OCI-LY7 (cell line): ENCODE data around the gene PPARG. TPM values are rescaled to one million over a fixed set of nuclear protein-coding genes. Genes with fewer than 3 reads are reported as not detected.
"Not testable (repeated sequence)": the region's sequence is repeated elsewhere in the genome, so short reads cannot be mapped to it uniquely, and the experiment has no call there.

ENCODE experiments used
- BruUV-seq: library from RNA; stranded (reverse); fragments of 400-500 nt; replicated peaks from 2 replicates; lab custom pipeline; 2021; lab: Mats Ljungman, UMichigan
- CTCF ChIA-PET: fragments of 300-600 bp; sonication (Branson Sonifier 250); formaldehyde crosslinking; loops from one replicate; lab custom pipeline; 2022; ENCODE audit warnings: antibody characterized with exemption; ENCODE audit not compliant: unreplicated experiment; lab: Charles Lee
- POLR2A ChIA-PET: fragments of 300-600 bp; sonication (Branson Sonifier 250); formaldehyde crosslinking; loops from one replicate; lab custom pipeline; 2022; ENCODE audit warnings: antibody characterized with exemption; lab: Charles Lee
- DNase-seq: peaks from one replicate; pipeline ENCODE4 v3.0.0-alpha.2; 2015; ENCODE audit warnings: low spot score
- H2AFZ ChIP-seq: fragments of 200-600 bp; sonication (generic), shearing (Covaris generic); 2 replicates; pipeline ENCODE4 v1.6.1; 2014; ENCODE audit warnings: mild to moderate bottlenecking, antibody characterized with exemption, low read length, moderate library complexity
- H3K27ac ChIP-seq: fragments of 200-600 bp; sonication (generic); 2 replicates; pipeline ENCODE4 v1.5.1; 2014; ENCODE audit warnings: mixed run types, low read depth, mild to moderate bottlenecking, moderate library complexity, low read length, inconsistent platforms; ENCODE audit not compliant: poor library complexity, severe bottlenecking
- H3K36me3 ChIP-seq: fragments of 200-600 bp; sonication (generic); 2 replicates; pipeline ENCODE4 v1.6.1; 2014; ENCODE audit warnings: mild to moderate bottlenecking, antibody characterized with exemption, low read length, moderate library complexity, mixed read lengths; ENCODE audit not compliant: insufficient read depth
- H3K4me1 ChIP-seq: fragments of 200-600 bp; sonication (generic); 2 replicates; pipeline ENCODE4 v1.5.1; 2014; ENCODE audit warnings: mild to moderate bottlenecking, low read length; ENCODE audit not compliant: insufficient read depth, poor library complexity, severe bottlenecking
- H3K4me2 ChIP-seq: fragments of 200-600 bp; sonication (generic); 2 replicates; pipeline ENCODE4 v1.6.1; 2014; ENCODE audit warnings: mild to moderate bottlenecking, low read length
- H3K4me3 ChIP-seq: fragments of 200-600 bp; sonication (generic); 2 replicates; pipeline ENCODE4 v1.5.1; 2014; ENCODE audit warnings: mild to moderate bottlenecking, low read depth, low read length; ENCODE audit not compliant: poor library complexity, severe bottlenecking
- H3K79me2 ChIP-seq: fragments of 200-600 bp; sonication (generic); 2 replicates; pipeline ENCODE4 v1.6.1; 2016; ENCODE audit warnings: low read depth, mild to moderate bottlenecking, low read length, moderate library complexity, mixed read lengths; ENCODE audit not compliant: insufficient read depth
- H3K9me2 ChIP-seq: fragments of 200-600 bp; sonication (generic); 2 replicates; pipeline ENCODE4 v1.6.1; 2016; ENCODE audit warnings: mild to moderate bottlenecking, low read length, mixed read lengths; ENCODE audit not compliant: insufficient read depth
- H3K9me3 ChIP-seq: fragments of 200-600 bp; sonication (generic); 2 replicates; pipeline ENCODE4 v1.6.1; 2014; ENCODE audit warnings: mild to moderate bottlenecking, mixed run types, low read length, mixed read lengths
- H4K20me1 ChIP-seq: fragments of 200-600 bp; sonication (generic); 2 replicates; pipeline ENCODE4 v1.6.1; 2014; ENCODE audit warnings: mild to moderate bottlenecking, antibody characterized with exemption, low read length, moderate library complexity, mixed read lengths; ENCODE audit not compliant: insufficient read depth
- CTCF ChIP-seq: fragments of 200-600 bp; sonication (generic); conservative IDR thresholded peaks from 2 replicates; pipeline ENCODE4 v1.5.1; 2014; ENCODE audit warnings: mild to moderate bottlenecking, antibody characterized with exemption, low read length, moderate library complexity, mixed read lengths
- EZH2phosphoT487 ChIP-seq: fragments of 200-600 bp; sonication (generic); IDR thresholded peaks from 2 replicates; pipeline ENCODE4 v1.6.1; 2018; ENCODE audit warnings: low read depth, borderline replicate concordance, mild to moderate bottlenecking, mixed run types, antibody characterized with exemption, low read length, moderate library complexity, mixed read lengths
- intact Hi-C: fragments of 100-400 bp; cut with micrococcal nuclease; formaldehyde crosslinking; loops from one replicate; pipeline ENCODE4 v1.10.0; 2022; ENCODE audit not compliant: unreplicated experiment
- total RNA-seq, 2 experiments: library from RNA; depleted of rRNA in 1 of 2; stranded (reverse); fragments of >200 nt in 1 of 2; shearing (Covaris generic) in 1 of 2; gene quantifications; 2 replicates each; pipeline ENCODE4 v1.2.3, GENCODE V29; 2014 to 2022

Gene PPARG
- total RNA-seq, 2 experiments from 2014 or later, result not detected

GRCh38 chr3:12468757-12469156, 179.9 kb downstream of the PPARG start:
- Histone ChIP-seq H3K4me2 (no peak overlapping the region), H3K4me3 (no peak overlapping the region), H4K20me1 (no peaks in the 10 kb centered on the region), H3K9me2 (no peaks in the 10 kb centered on the region), H3K9me3 (no peaks in the 10 kb centered on the region), H3K27ac (no peak overlapping the region), H3K79me2 (no peaks in the 10 kb centered on the region), H2AFZ (no peak overlapping the region), H3K36me3 (no peaks in the 10 kb centered on the region), H3K4me1 (no peaks in the 10 kb centered on the region)
- CTCF ChIA-PET, result no interaction called here
- intact Hi-C loops, result no loop called here
- POLR2A ChIA-PET, result no interaction called here
- no TSS peak for BruUV-seq
- DNase-seq, result no peak
- TF ChIP-seq EZH2phosphoT487 (no peak), CTCF (no peak)

- CTCF ChIA-PET, H3K27ac ChIP-seq, DNase-seq, H3K4me1 ChIP-seq, intact Hi-C loops, POLR2A ChIA-PET, H3K9me2 ChIP-seq, H2AFZ ChIP-seq, H3K36me3 ChIP-seq, H3K9me3 ChIP-seq, BruUV-seq, H4K20me1 ChIP-seq, H3K4me3 ChIP-seq, H3K79me2 ChIP-seq, H3K4me2 ChIP-seq: not testable (repeated sequence)
Observed at GRCh38 chr3:12469222-12469621, 180.4 kb downstream of the PPARG start.

GRCh38 chr3:12470111-12470510, 181.2 kb downstream of the PPARG start:
- no peak overlapping the region for H2AFZ ChIP-seq
- CTCF ChIA-PET, result no interaction called here
- H4K20me1 ChIP-seq, result no peaks in the 10 kb centered on the region
- no peak for DNase-seq
- H3K4me3 ChIP-seq, result no peak overlapping the region
- POLR2A ChIA-PET, result interaction anchor here (0.7 to 2.1 kb wide), 5 partner anchors 15 to 1121 kb away, joined by 3 to 7 read pairs (median 3); partner anchors contain the start of gene TSEN2
- BruUV-seq, result no TSS peak
- intact Hi-C loops, result no loop called here
- TF ChIP-seq CTCF, result no peak
- TF ChIP-seq EZH2phosphoT487, result no peak
- H3K4me1 ChIP-seq, result no peaks in the 10 kb centered on the region
- no peaks in the 10 kb centered on the region for H3K9me3 ChIP-seq
- no peak overlapping the region for H3K4me2 ChIP-seq
- no peaks in the 10 kb centered on the region for H3K9me2 ChIP-seq
- no peaks in the 10 kb centered on the region for H3K79me2 ChIP-seq
- H3K27ac ChIP-seq, result no peak overlapping the region
- H3K36me3 ChIP-seq, result no peaks in the 10 kb centered on the region
